ENCODE measurements around the gene ATG14. TPM values are rescaled to one million over a fixed set of nuclear protein-coding genes. Genes with fewer than 3 reads are reported as not detected.
"Not testable (repeated sequence)": the region's sequence is repeated elsewhere in the genome, so short reads cannot be mapped to it uniquely, and the experiment has no call there.

ATG14 gene, protein sequence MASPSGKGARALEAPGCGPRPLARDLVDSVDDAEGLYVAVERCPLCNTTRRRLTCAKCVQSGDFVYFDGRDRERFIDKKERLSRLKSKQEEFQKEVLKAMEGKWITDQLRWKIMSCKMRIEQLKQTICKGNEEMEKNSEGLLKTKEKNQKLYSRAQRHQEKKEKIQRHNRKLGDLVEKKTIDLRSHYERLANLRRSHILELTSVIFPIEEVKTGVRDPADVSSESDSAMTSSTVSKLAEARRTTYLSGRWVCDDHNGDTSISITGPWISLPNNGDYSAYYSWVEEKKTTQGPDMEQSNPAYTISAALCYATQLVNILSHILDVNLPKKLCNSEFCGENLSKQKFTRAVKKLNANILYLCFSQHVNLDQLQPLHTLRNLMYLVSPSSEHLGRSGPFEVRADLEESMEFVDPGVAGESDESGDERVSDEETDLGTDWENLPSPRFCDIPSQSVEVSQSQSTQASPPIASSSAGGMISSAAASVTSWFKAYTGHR
- total RNA-seq (10 to 100 TPM; 23.5 to 28.4 TPM), polyA plus RNA-seq (ENCODE audit: insufficient read depth, low read depth, low replicate concordance) (18.0 TPM)
- long read RNA-seq, donor 1, full-length matches to known transcripts, result 4 of 4 reads
- long read RNA-seq, donor 1, partial matches to known transcripts, result 0 of 4 reads
- long read RNA-seq, donor 1, other reads (novel, unspliced or antisense), result 0 of 4 reads
- long read RNA-seq, donor 2, full-length matches to known transcripts, result 2 of 2 reads
- long read RNA-seq, donor 2, partial matches to known transcripts, result 0 of 2 reads
- long read RNA-seq, donor 2, other reads (novel, unspliced or antisense), result 0 of 2 reads

DNA sequence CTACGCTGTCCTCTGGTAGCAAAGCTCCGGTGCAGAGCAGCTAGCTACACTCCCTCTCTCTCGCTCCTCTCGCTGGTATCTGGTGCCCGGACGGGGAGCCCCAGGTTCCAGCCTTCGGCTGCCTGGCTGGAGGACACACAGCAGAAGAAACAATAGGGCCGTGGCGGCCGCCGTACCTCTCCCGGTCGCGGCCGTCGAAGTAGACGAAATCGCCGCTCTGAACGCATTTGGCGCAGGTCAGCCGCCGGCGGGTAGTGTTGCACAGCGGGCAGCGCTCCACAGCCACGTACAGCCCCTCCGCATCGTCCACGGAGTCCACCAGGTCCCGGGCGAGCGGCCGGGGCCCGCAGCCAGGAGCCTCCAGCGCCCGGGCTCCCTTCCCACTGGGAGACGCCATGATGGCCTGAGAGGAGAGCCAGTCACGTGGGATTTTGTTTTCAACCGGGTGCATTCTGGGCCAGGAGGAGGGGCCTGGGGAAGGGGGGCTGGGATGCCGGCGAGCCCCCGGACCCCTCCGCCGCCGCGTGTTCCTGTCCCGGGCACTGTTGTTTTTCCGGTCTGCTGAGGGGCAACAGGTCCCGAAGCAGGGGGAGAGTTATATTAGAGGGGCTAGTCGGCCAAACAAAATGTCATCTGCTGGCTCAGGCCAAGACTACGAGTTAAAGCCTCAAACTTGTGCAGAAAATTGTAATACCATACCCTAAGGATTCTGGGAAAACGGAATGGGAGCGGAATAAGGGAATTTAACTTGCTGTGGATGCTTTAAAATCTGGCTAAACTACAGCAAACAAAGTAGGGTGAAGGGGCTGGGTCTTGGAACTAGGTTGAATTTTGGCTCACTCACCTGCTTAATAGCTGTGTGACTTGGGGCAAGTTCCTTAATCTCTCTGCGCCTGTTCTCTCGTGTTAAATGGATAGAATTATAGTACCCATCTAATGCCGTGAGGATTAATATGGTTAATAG lies at the start of gene ATG14:
Gene ATG14, minus strand, starts transcription at position 405 of the 964 bp plus-strand sequence. Its CDS starts 8 bp downstream, at position 397.
- peak within 1 kb of the TSS; percentile 92 to 97 for H3K4me3 ChIP-seq
- no peaks in the 10 kb centered on the region for H3K27me3 ChIP-seq
- peak within 1 kb of the TSS; percentile 84 to 94 for H3K27ac ChIP-seq
- TF ChIP-seq POLR2A (IDR thresholded peaks at IDR 0.05), result no peak
- TF ChIP-seq, protein P1, sequence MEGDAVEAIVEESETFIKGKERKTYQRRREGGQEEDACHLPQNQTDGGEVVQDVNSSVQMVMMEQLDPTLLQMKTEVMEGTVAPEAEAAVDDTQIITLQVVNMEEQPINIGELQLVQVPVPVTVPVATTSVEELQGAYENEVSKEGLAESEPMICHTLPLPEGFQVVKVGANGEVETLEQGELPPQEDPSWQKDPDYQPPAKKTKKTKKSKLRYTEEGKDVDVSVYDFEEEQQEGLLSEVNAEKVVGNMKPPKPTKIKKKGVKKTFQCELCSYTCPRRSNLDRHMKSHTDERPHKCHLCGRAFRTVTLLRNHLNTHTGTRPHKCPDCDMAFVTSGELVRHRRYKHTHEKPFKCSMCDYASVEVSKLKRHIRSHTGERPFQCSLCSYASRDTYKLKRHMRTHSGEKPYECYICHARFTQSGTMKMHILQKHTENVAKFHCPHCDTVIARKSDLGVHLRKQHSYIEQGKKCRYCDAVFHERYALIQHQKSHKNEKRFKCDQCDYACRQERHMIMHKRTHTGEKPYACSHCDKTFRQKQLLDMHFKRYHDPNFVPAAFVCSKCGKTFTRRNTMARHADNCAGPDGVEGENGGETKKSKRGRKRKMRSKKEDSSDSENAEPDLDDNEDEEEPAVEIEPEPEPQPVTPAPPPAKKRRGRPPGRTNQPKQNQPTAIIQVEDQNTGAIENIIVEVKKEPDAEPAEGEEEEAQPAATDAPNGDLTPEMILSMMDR (IDR thresholded peaks at IDR 0.05), result no peak
- peaks cover 6% of the 10 kb centered on the region for H3K4me1 ChIP-seq
- 3 to 10% methylated on average over 10 to 57 of the region's 57 CpGs for WGBS, 2 donors
- no peaks in the 10 kb centered on the region for H3K9me3 ChIP-seq
- intact Hi-C loops (cut with DNase I; ENCODE audit: low total_unique reads), result no loop called here
- peak; percentile 95 for DNase-seq
- H3K36me3 ChIP-seq (ENCODE audit: low read depth, missing control alignments), result no peaks in the 10 kb centered on the region

DNA sequence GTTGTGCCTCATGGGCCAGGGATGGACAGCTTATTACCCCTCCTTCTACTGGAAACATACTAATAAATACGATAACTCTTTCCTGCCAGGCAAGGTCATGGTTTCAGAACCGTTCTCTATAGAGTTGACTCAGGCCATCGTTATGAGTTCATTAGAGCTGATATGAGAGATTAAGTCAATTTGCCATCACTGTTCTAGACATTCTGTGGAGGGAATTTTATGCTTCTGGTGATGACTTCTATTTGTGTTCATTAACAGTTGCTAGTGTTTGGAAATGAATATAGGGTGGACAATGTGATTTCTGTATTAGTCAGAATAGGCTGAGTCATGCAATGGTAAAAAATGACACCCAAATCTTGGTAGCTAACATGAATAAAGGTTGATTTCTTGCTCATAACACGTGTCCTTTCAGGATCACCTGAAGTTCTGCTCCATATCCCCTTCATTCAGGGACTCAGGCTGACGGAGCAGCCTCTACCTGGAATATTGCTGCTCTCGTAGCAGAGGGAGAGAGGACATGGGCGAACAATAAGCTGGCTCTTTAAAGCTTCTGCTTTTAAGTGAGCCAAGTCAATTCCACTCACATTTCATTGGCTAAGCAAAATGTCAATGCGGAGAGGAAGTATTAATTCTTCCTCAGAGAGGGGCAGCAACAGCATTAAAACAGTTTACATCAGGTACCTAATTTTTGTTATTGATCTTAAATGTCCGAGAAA lies 47.3 kb upstream of the ATG14 start:
- Histone ChIP-seq H3K4me1 (peaks cover 27% of the 10 kb centered on the region), H3K27ac (no peak overlapping the region), H3K36me3 (ENCODE audit: low read depth, missing control alignments) (no peaks in the 10 kb centered on the region), H3K4me3 (no peak overlapping the region), H3K9me3 (no peaks in the 10 kb centered on the region), H3K27me3 (no peaks in the 10 kb centered on the region)
- TF ChIP-seq, protein P1 (IDR thresholded peaks at IDR 0.05), result no peak
- TF ChIP-seq POLR2A (IDR thresholded peaks at IDR 0.05), result no peak
- intact Hi-C loops (cut with DNase I; ENCODE audit: low total_unique reads), result no loop called here
- no peak for DNase-seq
- WGBS, 2 donors, result 72 to 75% methylated on average over 9 of the region's 9 CpGs

DNA sequence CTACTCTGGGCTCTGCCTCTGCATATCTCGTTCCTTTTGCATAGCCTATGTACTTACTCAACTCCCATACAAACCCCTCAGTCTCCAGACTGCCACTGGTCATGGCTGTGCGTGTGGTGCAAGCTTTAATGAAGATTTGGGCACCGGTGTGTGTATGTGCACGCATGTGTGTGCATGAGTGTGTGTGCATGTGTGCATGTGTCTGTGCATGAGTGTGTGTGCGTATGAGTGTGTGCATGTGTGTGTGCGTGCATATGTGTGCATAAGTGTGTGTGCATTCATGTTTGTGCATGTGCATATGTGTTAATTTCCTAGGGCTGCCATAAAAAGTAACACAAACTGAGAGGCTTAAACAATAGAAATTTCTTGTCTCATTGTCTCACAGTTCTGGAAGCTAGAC lies 45.9 kb upstream of the ATG14 start:
- Histone ChIP-seq H3K4me3 (no peak overlapping the region), H3K27ac (no peak overlapping the region), H3K36me3 (ENCODE audit: low read depth, missing control alignments) (no peaks in the 10 kb centered on the region), H3K9me3 (no peaks in the 10 kb centered on the region), H3K4me1 (peaks cover 37% of the 10 kb centered on the region), H3K27me3 (no peaks in the 10 kb centered on the region)
- 62 to 69% methylated on average over 5 to 6 of the region's 6 CpGs for WGBS, 2 donors
- DNase-seq, result no peak
- no peak for TF ChIP-seq POLR2A (IDR thresholded peaks at IDR 0.05)
- TF ChIP-seq, protein P1 (IDR thresholded peaks at IDR 0.05), result no peak
- intact Hi-C loops (cut with DNase I; ENCODE audit: low total_unique reads), result no loop called here

DNA sequence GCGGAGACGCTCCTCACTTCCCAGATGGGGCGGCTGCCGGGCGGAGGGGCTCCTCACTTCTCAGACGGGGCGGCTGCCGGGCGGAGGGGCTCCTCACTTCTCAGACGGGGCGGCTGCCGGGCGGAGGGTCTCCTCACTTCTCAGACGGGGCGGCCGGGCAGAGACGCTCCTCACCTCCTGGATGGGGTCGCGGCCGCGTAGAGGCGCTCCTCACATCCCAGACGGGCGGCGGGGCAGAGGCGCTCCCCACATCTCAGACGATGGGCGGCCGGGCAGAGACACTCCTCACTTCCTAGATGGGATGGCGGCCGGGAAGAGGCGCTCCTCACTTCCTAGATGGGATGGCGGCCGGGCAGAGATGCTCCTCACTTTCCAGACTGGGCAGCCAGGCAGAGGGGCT lies 44.8 kb upstream of the ATG14 start:
- H3K9me3 ChIP-seq; H3K36me3 ChIP-seq (ENCODE audit: low read depth, missing control alignments); H3K27me3 ChIP-seq; H3K4me3 ChIP-seq; DNase-seq; H3K27ac ChIP-seq; intact Hi-C loops (cut with DNase I; ENCODE audit: low total_unique reads): not testable (repeated sequence)
- peaks cover 41% of the 10 kb centered on the region for H3K4me1 ChIP-seq
- WGBS, 2 donors, result 87% methylated on average over 16 of the region's 34 CpGs; no CpG with 5 or more reads in 1 of the 2 donors

All from testis (tissue), 5 donors.